ENCODE measurements around the gene SP3. TPM values are rescaled to one million over a fixed set of nuclear protein-coding genes. Genes with fewer than 3 reads are reported as not detected.

Gene SP3
- total RNA-seq, 1 experiment from 2014 or later = 73.8 TPM

- no peaks in the 10 kb centered on the region for H3K36me3 Mint-ChIP-seq (ENCODE audit: insufficient read depth, unreplicated experiment)
- H3K9me3 Mint-ChIP-seq (ENCODE audit: unreplicated experiment) = no peaks in the 10 kb centered on the region
- H3K27me3 Mint-ChIP-seq (ENCODE audit: insufficient read depth, unreplicated experiment) = no peaks in the 10 kb centered on the region
- BruUV-seq (replicated peaks) = no TSS peak
- CTCF ChIA-PET = interaction anchor here (0.6 to 1.9 kb wide), 3 partner anchors 19 to 789 kb away, joined by 3 to 5 read pairs (median 5); no protein-coding TSS in a partner anchor
- DNase-seq (ENCODE audit: unreplicated experiment) = peak; percentile 60
- intact Hi-C loops (cut with micrococcal nuclease) = no loop called here
- TF ChIP-seq CTCF (IDR thresholded peaks at IDR 0.05; ENCODE audit: unreplicated experiment) = no peak
- H3K27ac Mint-ChIP-seq (ENCODE audit: low read depth, unreplicated experiment) = peak overlapping the region; percentile 17
- peaks cover 5% of the 10 kb centered on the region for H3K4me1 Mint-ChIP-seq (ENCODE audit: insufficient read depth, unreplicated experiment)
- POLR2A ChIA-PET = interaction anchor here (0.6 to 2.0 kb wide), 4 partner anchors 9 to 374 kb away, joined by 3 to 6 read pairs (median 3); no protein-coding TSS in a partner anchor
- H3K4me3 Mint-ChIP-seq (ENCODE audit: unreplicated experiment) = no peak overlapping the region
These were observed 39.9 kb upstream of the SP3 start for GRCh38 chr2:174004905-174005605.

GRCh38 chr2:174003720-174004695 is 38.8 kb upstream of the SP3 start:
- H3K4me1 Mint-ChIP-seq (ENCODE audit: insufficient read depth, unreplicated experiment) = peaks cover 5% of the 10 kb centered on the region
- CTCF ChIA-PET = interaction anchor here (0.6 to 1.9 kb wide), 3 partner anchors 18 to 788 kb away, joined by 3 to 5 read pairs (median 5); no protein-coding TSS in a partner anchor
- H3K36me3 Mint-ChIP-seq (ENCODE audit: insufficient read depth, unreplicated experiment) = no peaks in the 10 kb centered on the region
- no TSS peak for BruUV-seq (replicated peaks)
- intact Hi-C loops (cut with micrococcal nuclease) = no loop called here
- H3K4me3 Mint-ChIP-seq (ENCODE audit: unreplicated experiment) = no peak overlapping the region
- H3K9me3 Mint-ChIP-seq (ENCODE audit: unreplicated experiment) = no peaks in the 10 kb centered on the region
- TF ChIP-seq CTCF (IDR thresholded peaks at IDR 0.05; ENCODE audit: unreplicated experiment) = no peak
- H3K27me3 Mint-ChIP-seq (ENCODE audit: insufficient read depth, unreplicated experiment) = no peaks in the 10 kb centered on the region
- POLR2A ChIA-PET = interaction anchor here (1.3 to 2.0 kb wide), 2 partner anchors 8 to 12 kb away, joined by 3 to 6 read pairs; no protein-coding TSS in a partner anchor
- DNase-seq (ENCODE audit: unreplicated experiment) = no peak
- no peak overlapping the region for H3K27ac Mint-ChIP-seq (ENCODE audit: low read depth, unreplicated experiment)

GRCh38 chr2:174002679-174003078 is 37.5 kb upstream of the SP3 start:
- H3K9me3 Mint-ChIP-seq (ENCODE audit: unreplicated experiment) = no peaks in the 10 kb centered on the region
- H3K4me1 Mint-ChIP-seq (ENCODE audit: insufficient read depth, unreplicated experiment) = peaks cover 5% of the 10 kb centered on the region
- H3K36me3 Mint-ChIP-seq (ENCODE audit: insufficient read depth, unreplicated experiment) = no peaks in the 10 kb centered on the region
- no peaks in the 10 kb centered on the region for H3K27me3 Mint-ChIP-seq (ENCODE audit: insufficient read depth, unreplicated experiment)
- CTCF ChIA-PET = no interaction called here
- POLR2A ChIA-PET = no interaction called here
- no peak for DNase-seq (ENCODE audit: unreplicated experiment)
- TF ChIP-seq CTCF (IDR thresholded peaks at IDR 0.05; ENCODE audit: unreplicated experiment) = no peak
- no peak overlapping the region for H3K4me3 Mint-ChIP-seq (ENCODE audit: unreplicated experiment)
- no TSS peak for BruUV-seq (replicated peaks)
- intact Hi-C loops (cut with micrococcal nuclease) = no loop called here
- H3K27ac Mint-ChIP-seq (ENCODE audit: low read depth, unreplicated experiment) = no peak overlapping the region

- ChIA-PET POLR2A (no interaction called here), CTCF (no interaction called here)
- Mint-ChIP-seq H3K4me1 (ENCODE audit: insufficient read depth, unreplicated experiment) (peaks cover 5% of the 10 kb centered on the region), H3K27me3 (ENCODE audit: insufficient read depth, unreplicated experiment) (no peaks in the 10 kb centered on the region), H3K27ac (ENCODE audit: low read depth, unreplicated experiment) (no peak overlapping the region), H3K4me3 (ENCODE audit: unreplicated experiment) (no peak overlapping the region), H3K9me3 (ENCODE audit: unreplicated experiment) (no peaks in the 10 kb centered on the region), H3K36me3 (ENCODE audit: insufficient read depth, unreplicated experiment) (no peaks in the 10 kb centered on the region)
- TF ChIP-seq CTCF (IDR thresholded peaks at IDR 0.05; ENCODE audit: unreplicated experiment) = no peak
- DNase-seq (ENCODE audit: unreplicated experiment) = no peak
- intact Hi-C loops (cut with micrococcal nuclease) = no loop called here
- no TSS peak for BruUV-seq (replicated peaks)
These were observed 35.9 kb upstream of the SP3 start for GRCh38 chr2:174001107-174001506.

Data from MCF 10A (cell line).